Coronary artery (tissue), 2 donors: ENCODE results near the gene COMTD1.

Experiments
- DNase-seq: peaks from one replicate; pipeline ENCODE4 v3.0.0-alpha.2; 2017; ENCODE audit warnings: low spot score
- H3K27ac ChIP-seq, 2 donors: fragments of 200-600 bp; sonication (generic); one replicate each; pipeline ENCODE4 v1.5.1; 2016 to 2019
- H3K4me3 ChIP-seq: fragments of 200-600 bp; sonication (generic); 2 replicates; pipeline ENCODE4 v1.5.1; 2016; ENCODE audit warnings: mild to moderate bottlenecking, moderate library complexity
- TF ChIP-seq, protein P1 (sequence below): fragments of 200-600 bp; sonication (generic); IDR thresholded peaks from one replicate; pipeline ENCODE4 v1.5.1; 2019; ENCODE audit warnings: antibody characterized with exemption

The COMTD1 gene

DNA sequence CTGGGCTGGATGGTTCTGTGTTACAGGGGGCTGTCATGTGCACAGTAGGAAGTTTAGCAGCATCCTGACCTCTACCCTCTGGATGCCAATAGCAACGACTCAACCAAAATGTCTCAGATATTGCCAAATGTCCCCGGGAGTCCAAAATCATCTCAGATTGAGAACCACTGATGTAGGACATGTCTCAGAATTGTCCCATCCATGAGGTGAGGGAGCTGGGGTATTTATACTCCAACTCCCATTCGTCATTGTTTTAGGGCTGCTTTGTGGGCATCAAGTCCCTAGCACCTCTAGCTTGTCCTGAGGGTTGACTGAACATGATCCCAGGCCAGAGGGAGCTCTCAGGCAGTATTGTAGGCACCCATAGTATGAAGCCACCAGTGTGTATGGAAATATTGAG, 25.2 kb upstream of the COMTD1 start:
- Histone ChIP-seq H3K27ac (no peak overlapping the region), H3K4me3 (no peak overlapping the region)
- TF ChIP-seq, protein P1, sequence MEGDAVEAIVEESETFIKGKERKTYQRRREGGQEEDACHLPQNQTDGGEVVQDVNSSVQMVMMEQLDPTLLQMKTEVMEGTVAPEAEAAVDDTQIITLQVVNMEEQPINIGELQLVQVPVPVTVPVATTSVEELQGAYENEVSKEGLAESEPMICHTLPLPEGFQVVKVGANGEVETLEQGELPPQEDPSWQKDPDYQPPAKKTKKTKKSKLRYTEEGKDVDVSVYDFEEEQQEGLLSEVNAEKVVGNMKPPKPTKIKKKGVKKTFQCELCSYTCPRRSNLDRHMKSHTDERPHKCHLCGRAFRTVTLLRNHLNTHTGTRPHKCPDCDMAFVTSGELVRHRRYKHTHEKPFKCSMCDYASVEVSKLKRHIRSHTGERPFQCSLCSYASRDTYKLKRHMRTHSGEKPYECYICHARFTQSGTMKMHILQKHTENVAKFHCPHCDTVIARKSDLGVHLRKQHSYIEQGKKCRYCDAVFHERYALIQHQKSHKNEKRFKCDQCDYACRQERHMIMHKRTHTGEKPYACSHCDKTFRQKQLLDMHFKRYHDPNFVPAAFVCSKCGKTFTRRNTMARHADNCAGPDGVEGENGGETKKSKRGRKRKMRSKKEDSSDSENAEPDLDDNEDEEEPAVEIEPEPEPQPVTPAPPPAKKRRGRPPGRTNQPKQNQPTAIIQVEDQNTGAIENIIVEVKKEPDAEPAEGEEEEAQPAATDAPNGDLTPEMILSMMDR, result no peak
- DNase-seq, result no peak

DNA sequence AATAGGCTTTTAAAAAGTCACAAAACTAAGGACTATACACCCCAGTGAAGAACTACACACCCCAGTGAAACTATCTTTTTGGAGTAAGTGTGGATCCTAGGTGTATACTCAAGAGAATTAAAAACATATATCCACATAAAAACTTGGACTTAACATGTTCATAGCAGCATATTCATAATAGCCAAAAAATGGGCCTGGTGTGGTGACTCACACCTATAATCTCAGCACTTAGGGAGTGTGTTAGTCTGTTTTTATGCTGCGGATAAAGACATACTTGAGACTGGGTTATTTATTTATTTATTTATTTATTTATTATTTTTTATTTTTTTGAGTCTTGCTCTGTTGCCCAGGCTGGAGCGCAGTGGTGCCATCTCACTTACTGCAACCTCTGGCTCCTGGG, 19.0 kb upstream of the COMTD1 start:
- no peak for DNase-seq
- TF ChIP-seq, protein P1, result no peak
- Histone ChIP-seq H3K27ac (no peak overlapping the region), H3K4me3 (no peak overlapping the region)

DNA sequence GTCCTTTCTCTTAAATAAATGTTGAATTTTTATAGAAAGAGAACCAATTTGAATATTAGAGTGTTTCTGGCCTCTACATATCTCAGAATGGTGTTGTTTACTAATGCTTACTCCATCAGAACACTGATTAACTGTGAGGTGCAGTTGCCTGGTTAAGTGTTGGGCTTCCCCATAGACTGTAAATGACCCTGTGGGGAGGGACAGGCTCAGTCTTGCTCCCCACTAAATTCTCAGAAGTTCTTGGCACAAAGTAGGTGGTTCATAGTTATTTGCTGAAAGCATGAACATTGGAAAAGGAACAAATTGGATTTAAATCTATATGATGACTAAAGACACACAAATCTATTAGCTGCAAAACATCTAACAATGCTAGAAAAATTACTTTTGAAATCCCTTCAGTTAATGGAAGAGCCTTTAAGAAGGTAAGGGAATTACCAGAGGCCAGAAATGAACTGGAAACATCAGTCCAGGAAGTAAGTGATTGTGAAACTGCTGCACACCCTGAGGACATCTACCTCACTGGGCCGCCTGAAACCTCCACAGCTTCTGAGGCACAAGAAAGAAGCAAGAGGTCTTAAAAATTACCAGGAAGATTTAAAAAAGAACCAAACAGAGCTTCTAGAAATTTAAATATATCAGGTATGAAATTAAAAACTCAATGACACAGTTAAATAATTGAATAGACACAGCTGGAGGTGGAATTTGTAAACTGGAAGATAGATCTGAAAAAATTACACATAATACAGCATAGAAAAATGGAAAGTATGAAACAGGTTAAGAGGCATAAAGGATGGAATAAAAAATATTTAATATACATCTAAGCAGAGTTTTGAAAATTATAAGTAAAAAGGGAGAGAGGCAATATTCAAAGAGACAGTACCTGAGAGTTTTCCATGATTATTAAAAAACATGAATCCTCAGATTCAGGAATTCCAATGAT, 17.8 kb upstream of the COMTD1 start:
- Histone ChIP-seq H3K27ac (no peak overlapping the region), H3K4me3 (no peak overlapping the region)
- TF ChIP-seq, protein P1, result no peak
- DNase-seq, result no peak

DNA sequence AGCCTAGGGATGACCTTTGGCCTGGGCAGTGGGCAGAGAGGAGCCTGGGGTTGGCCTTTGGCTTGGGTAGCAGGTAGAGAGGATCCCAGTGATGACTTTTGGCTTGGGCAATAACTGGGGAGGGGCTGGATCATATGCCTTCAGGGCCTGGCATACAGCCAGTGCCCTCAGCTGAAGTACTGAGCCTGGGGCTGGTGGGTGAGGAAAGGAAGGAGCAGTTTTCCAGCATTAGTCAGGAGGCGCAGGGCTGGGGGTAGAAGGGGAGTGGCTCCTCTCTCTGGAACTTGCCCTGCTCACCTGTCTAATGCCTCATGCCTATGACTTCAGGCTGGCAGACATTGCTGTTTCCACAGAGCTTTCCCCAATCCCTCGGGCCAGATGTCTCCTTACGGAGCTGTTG, 15.2 kb upstream of the COMTD1 start:
- TF ChIP-seq, protein P1, result no peak

DNA sequence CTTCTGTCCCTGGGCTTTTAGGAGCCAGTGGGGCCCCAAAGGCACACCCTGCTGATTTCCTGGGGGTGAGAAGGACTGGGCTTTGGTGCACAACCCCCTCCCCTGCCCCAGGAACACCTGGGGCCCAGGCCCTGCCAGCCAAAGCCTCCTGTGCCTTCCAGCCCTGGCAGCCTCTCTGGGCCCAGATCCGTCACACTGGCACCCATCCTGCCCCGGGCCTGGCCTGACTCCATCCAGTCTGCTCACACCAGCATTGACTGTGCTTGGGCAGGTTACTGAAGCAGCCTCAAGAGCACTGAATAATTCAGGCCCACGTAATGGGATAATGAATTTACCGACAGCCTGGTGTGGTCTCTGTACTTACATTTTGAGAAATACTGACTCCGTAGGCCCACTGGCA, 12.0 kb upstream of the COMTD1 start:
- no peak for DNase-seq
- H3K27ac ChIP-seq, result no peak overlapping the region
- TF ChIP-seq, protein P1, result no peak
- H3K4me3 ChIP-seq, result no peak overlapping the region

More for the DNA sequence above, 15.2 kb upstream of the COMTD1 start:
- Histone ChIP-seq H3K27ac (no peak overlapping the region), H3K4me3 (no peak overlapping the region)
- DNase-seq, result no peak

DNA sequence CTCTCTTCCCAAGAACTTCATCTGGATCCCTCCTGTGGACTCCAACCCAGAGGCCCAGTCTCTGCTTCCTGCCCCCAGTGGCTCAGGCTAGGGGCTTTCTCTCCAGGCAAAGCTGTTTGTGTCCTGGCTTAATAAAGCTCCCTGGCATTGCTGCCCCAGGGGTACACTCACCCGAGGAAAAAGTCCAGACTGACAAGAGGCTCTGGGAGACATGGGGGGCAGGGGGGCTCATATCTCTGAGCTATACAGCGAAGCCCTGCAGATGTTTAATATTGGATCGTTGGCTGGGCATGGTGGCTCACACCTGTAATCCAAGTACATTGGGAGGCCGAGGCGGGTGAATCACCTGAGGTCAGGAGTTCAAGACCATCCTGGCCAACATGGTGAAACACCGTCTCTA, 10.7 kb upstream of the COMTD1 start:
- Histone ChIP-seq H3K4me3 (no peak overlapping the region), H3K27ac (no peak overlapping the region)
- TF ChIP-seq, protein P1, result no peak
- DNase-seq, result no peak
